Endodermal cell (in vitro differentiated cells): Measurements from ENCODE around the gene BRD1. TPM values are rescaled to one million over a fixed set of nuclear protein-coding genes. Genes with fewer than 3 reads are reported as not detected.
A peak's percentile ranks its signal among the peaks of the same experiment; 100 is the strongest.
"Not testable (repeated sequence)": the region's sequence is repeated elsewhere in the genome, so short reads cannot be mapped to it uniquely, and the experiment has no call there.

Source experiments
- DNase-seq: peaks from one replicate; pipeline ENCODE4 v3.0.0-alpha.2; 2017
- H3K27ac ChIP-seq: 2 replicates; pipeline ENCODE4 v1.5.1; 2013; ENCODE audit warnings: mild to moderate bottlenecking, low read depth, low read length, moderate library complexity
- H3K27me3 ChIP-seq: 2 replicates; pipeline ENCODE4 v1.6.1; 2013; ENCODE audit warnings: mild to moderate bottlenecking, low read length, moderate library complexity; ENCODE audit not compliant: insufficient read depth, control insufficient read depth, poor library complexity, severe bottlenecking
- H3K36me3 ChIP-seq: 2 replicates; pipeline ENCODE4 v1.7.0; 2013; ENCODE audit warnings: mild to moderate bottlenecking, low read length, moderate library complexity; ENCODE audit not compliant: control insufficient read depth, insufficient read depth
- H3K4me1 ChIP-seq: one replicate; pipeline ENCODE4 v1.7.0; 2013; ENCODE audit warnings: low read length; ENCODE audit not compliant: control insufficient read depth, insufficient read depth
- H3K4me3 ChIP-seq: 2 replicates; pipeline ENCODE4 v1.5.1; 2013; ENCODE audit warnings: mild to moderate bottlenecking, low read length, moderate library complexity
- H3K9ac ChIP-seq: 2 replicates; pipeline ENCODE4 v1.6.1; 2013; ENCODE audit warnings: mild to moderate bottlenecking, low read length, moderate library complexity; ENCODE audit not compliant: poor library complexity, severe bottlenecking; ENCODE audit errors: extremely low read depth
- H3K9me3 ChIP-seq: 2 replicates; pipeline ENCODE4 v1.6.1; 2013; ENCODE audit warnings: mild to moderate bottlenecking, low read length, moderate library complexity; ENCODE audit not compliant: control insufficient read depth
- H3K27ac Mint-ChIP-seq: 2 replicates; pipeline ENCODE4 v1.8.0; 2020; ENCODE audit warnings: mixed read lengths
- H3K27me3 Mint-ChIP-seq: 2 replicates; pipeline ENCODE4 v1.8.0; 2021; ENCODE audit warnings: mild to moderate bottlenecking, mixed read lengths; ENCODE audit not compliant: insufficient read depth
- H3K36me3 Mint-ChIP-seq: 2 replicates; pipeline ENCODE4 v1.8.0; 2020; ENCODE audit warnings: low read depth, mixed read lengths
- H3K4me1 Mint-ChIP-seq: 2 replicates; pipeline ENCODE4 v1.8.0; 2020; ENCODE audit warnings: mixed read lengths
- H3K4me3 Mint-ChIP-seq: 2 replicates; pipeline ENCODE4 v1.8.0; 2020; ENCODE audit warnings: mild to moderate bottlenecking, moderate library complexity, mixed read lengths
- H3K9me3 Mint-ChIP-seq: 2 replicates; pipeline ENCODE4 v1.8.0; 2020; ENCODE audit warnings: mild to moderate bottlenecking, mixed read lengths
- WGBS, 2 experiments: methylation state at CpG; one replicate each; pipeline versions ENCODE4 v1.1.5 to v1.1.7; 2013; ENCODE audit warnings: missing lambda C conversion rate in 2 of 2, mixed read lengths in 1 of 2; ENCODE audit not compliant: insufficient coverage in 1 of 2, insufficient read length in 1 of 2; 5-methylcytosine and 5-hydroxymethylcytosine counted together
- total RNA-seq, 2 donors: library from RNA; stranded (reverse); fragmentation: NEBNext Ultra II Directional in 1 of 2; extraction: Animal tissue kit (Norgen Biotek cat#: 25700) in 1 of 2; gene quantifications; 2 replicates in 1 of 2; 3 replicates in 1 of 2; pipeline ENCODE4 v1.2.1, GENCODE V29; 2021
- TF ChIP-seq, protein P1 (sequence below): fragments of 200-600 bp; sonication (generic); conservative IDR thresholded peaks from 2 replicates; pipeline ENCODE4 v1.5.0; 2021; ENCODE audit warnings: antibody characterized with exemption, mild to moderate bottlenecking

BRD1 gene
- total RNA-seq, 2 donors from 2014 or later, result 49.5 to 54.9 TPM

DNA sequence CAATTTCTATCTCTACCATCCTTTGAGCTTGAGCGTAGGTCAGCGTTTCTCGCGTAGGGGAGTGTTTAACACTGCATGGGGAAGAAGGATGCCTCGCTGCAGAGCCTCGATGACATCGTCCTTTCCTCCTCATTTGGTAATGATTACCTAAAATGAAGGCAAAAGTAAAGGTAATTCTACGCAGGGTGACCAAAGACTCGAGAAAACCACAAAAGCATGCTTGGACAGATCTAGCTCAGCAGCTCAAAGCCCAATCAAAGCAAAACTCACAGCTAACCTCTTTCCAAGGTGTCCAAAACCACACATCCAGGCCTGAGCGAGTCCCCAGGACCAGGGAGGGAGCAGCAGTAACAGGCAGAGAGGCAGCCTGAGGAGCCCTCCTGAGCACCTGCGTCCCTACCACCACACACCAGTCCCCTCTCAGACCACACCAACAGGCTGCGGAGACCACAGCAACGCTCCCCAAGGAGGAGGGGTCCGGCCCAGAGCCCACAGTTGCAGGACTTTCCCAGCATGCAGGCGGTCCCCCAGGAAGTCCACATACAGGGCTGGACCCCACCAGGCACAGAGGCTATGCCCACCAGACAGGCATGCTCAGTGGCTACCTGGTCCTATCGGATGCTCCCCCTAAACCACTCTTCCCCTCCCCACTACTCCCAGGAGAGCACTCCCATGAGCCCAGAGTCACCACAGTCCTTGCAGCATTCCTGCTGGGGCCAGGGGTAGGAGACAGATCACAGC is 3.3 kb downstream of the BRD1 start:
- peaks cover 1% of the 10 kb centered on the region for H3K27me3 Mint-ChIP-seq
- 97 to 100% methylated on average over 9 to 16 of the region's 16 CpGs for WGBS, 2 experiments
- Histone ChIP-seq H3K9ac (no peak overlapping the region), H3K4me3 (no peak overlapping the region), H3K27ac (no peak overlapping the region), H3K4me1 (no peaks in the 10 kb centered on the region), H3K36me3 (peaks cover 60% of the 10 kb centered on the region), H3K27me3 (no peaks in the 10 kb centered on the region), H3K9me3 (no peaks in the 10 kb centered on the region)
- H3K27ac Mint-ChIP-seq, result peak overlapping the region; percentile 4
- peak overlapping the region; percentile 80 for H3K4me3 Mint-ChIP-seq
- DNase-seq, result no peak
- H3K4me1 Mint-ChIP-seq, result peaks cover 30% of the 10 kb centered on the region
- peaks cover 7% of the 10 kb centered on the region for H3K9me3 Mint-ChIP-seq
- H3K36me3 Mint-ChIP-seq, result peaks cover 56% of the 10 kb centered on the region
- TF ChIP-seq, protein P1, sequence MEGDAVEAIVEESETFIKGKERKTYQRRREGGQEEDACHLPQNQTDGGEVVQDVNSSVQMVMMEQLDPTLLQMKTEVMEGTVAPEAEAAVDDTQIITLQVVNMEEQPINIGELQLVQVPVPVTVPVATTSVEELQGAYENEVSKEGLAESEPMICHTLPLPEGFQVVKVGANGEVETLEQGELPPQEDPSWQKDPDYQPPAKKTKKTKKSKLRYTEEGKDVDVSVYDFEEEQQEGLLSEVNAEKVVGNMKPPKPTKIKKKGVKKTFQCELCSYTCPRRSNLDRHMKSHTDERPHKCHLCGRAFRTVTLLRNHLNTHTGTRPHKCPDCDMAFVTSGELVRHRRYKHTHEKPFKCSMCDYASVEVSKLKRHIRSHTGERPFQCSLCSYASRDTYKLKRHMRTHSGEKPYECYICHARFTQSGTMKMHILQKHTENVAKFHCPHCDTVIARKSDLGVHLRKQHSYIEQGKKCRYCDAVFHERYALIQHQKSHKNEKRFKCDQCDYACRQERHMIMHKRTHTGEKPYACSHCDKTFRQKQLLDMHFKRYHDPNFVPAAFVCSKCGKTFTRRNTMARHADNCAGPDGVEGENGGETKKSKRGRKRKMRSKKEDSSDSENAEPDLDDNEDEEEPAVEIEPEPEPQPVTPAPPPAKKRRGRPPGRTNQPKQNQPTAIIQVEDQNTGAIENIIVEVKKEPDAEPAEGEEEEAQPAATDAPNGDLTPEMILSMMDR, result no peak

DNA sequence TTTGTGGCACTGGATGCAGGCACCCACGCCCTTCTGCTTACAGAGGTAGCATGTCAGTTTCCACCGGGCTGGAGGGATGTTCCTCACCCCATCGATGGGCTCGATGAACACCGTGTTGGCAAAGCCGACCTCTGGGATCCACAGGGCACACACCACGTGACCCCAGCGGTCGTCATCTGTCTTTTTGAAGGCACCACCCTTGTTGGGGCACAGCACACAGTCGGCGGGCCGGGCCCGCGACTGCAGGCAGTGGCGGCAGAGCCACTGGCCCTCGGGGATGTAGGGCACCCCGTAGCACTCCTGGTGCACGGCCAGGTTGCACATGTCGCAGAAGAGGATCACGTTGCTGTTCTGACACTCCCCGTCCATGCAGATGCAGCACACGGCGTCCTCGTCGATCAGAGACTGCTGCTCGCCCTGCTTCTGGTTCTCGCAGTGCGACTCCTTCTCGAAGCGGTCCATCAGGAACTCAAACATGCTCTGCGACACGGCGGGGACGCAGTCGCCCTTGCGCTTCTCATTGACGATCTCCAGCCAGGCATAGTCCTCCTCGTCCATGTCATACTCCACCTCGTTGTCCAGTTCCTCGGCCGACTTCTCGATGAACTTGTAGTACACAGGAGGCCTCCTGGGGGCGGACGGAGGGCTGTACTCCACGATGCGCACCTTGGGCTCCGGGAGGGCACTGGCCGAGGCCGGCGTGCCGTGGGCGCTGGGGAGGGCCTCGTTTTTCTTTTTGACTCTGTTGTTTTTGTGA is 4.2 kb downstream of the BRD1 start:
- Histone ChIP-seq H3K36me3 (peaks cover 67% of the 10 kb centered on the region), H3K4me1 (no peaks in the 10 kb centered on the region), H3K9ac (no peak overlapping the region), H3K9me3 (no peaks in the 10 kb centered on the region), H3K4me3 (no peak overlapping the region), H3K27me3 (no peaks in the 10 kb centered on the region), H3K27ac (no peak overlapping the region)
- Mint-ChIP-seq H3K36me3 (peaks cover 64% of the 10 kb centered on the region), H3K27ac (peak overlapping the region; percentile 44), H3K4me1 (peaks cover 30% of the 10 kb centered on the region), H3K27me3 (no peaks in the 10 kb centered on the region), H3K9me3 (no peaks in the 10 kb centered on the region), H3K4me3 (no peak overlapping the region)
- DNase-seq, result no peak
- 96 to 97% methylated on average over 37 to 53 of the region's 53 CpGs for WGBS, 2 experiments
- TF ChIP-seq, protein P1, result no peak

DNA sequence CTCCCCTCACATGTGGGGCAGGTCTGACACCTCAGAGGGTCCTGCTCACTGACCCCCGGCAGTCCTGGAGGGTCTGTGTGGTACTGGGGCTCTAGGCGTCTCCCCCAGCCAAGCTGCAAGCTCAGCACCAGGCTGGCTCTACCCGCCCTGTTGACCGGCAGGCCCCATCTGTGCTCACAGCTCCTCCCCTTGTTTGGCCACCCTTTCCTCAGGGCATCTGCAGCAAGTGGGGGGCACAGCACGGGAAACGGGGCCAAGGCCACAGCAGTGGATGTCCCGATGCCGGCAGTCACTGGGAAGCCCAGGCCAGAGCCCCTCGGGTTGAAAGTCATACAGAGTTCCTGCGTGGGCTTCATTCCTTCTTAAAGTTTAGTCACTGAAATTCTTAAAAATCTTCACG is 5.9 kb downstream of the BRD1 start:
- H3K9me3 ChIP-seq, DNase-seq, H3K4me3 Mint-ChIP-seq, H3K9ac ChIP-seq, H3K27me3 Mint-ChIP-seq, H3K4me3 ChIP-seq, H3K9me3 Mint-ChIP-seq, H3K27me3 ChIP-seq, H3K4me1 ChIP-seq, H3K27ac ChIP-seq: not testable (repeated sequence)
- Mint-ChIP-seq H3K27ac (peak overlapping the region; percentile 66), H3K4me1 (peaks cover 30% of the 10 kb centered on the region), H3K36me3 (peaks cover 82% of the 10 kb centered on the region)
- peaks cover 84% of the 10 kb centered on the region for H3K36me3 ChIP-seq
- 81 to 93% methylated on average over 5 to 11 of the region's 11 CpGs for WGBS, 2 experiments
